HepG2 (cell line): Measurements from ENCODE around the gene AAMP. TPM values are rescaled to one million over a fixed set of nuclear protein-coding genes. Genes with fewer than 3 reads are reported as not detected.

Experiments
- ATF4 ChIP-seq, 2 experiments: fragments of 450-650 bp in 1 of 2; sonication (generic) in 1 of 2; formaldehyde crosslinking; IDR thresholded peaks; 2 replicates each; pipeline versions ENCODE4 v1.5.0 to v1.8.0; 2020 to 2022; ENCODE audit warnings: mild to moderate bottlenecking in 1 of 2, missing genetic modification reagents in 1 of 2
- CENPX ChIP-seq: sonication (generic); formaldehyde crosslinking; IDR thresholded peaks from 2 replicates; pipeline ENCODE4 v1.9.0; 2021; ENCODE audit warnings: mild to moderate bottlenecking, missing genetic modification reagents, moderate library complexity
- EHMT2 ChIP-seq: fragments of 200-600 bp; sonication (generic); IDR thresholded peaks from 2 replicates; pipeline ENCODE4 v1.7.0; 2017; ENCODE audit warnings: antibody characterized with exemption, low read depth, low read length, borderline replicate concordance
- ELF3 ChIP-seq: IDR thresholded peaks from 2 replicates; pipeline ENCODE4 v1.6.1; 2016; ENCODE audit warnings: missing genetic modification reagents, missing compliant biosample characterization
- GATA4 ChIP-seq: sonication (generic); IDR thresholded peaks from 2 replicates; pipeline ENCODE4 v1.6.1; 2016; ENCODE audit warnings: antibody characterized with exemption, low read depth, borderline replicate concordance
- HNRNPUL1 ChIP-seq: fragments of 200-400 bp; formaldehyde crosslinking; IDR thresholded peaks from 2 replicates; pipeline ENCODE4 v1.6.1; 2017; ENCODE audit warnings: low read depth, mild to moderate bottlenecking, low read length, moderate library complexity
- ISL2 ChIP-seq: sonication (generic); formaldehyde crosslinking; IDR thresholded peaks from 2 replicates; pipeline ENCODE4 v1.5.0; 2020; ENCODE audit warnings: missing genetic modification reagents
- MAZ ChIP-seq, 2 experiments: sonication (generic) in 1 of 2; formaldehyde crosslinking in 1 of 2; IDR thresholded peaks; 2 replicates each; pipeline versions ENCODE4 v1.5.0 to v1.6.1; 2012 to 2020; ENCODE audit warnings: low read depth in 2 of 2, mild to moderate bottlenecking in 2 of 2, borderline replicate concordance in 1 of 2, improper control_type of control experiment in 1 of 2, low read length in 1 of 2, missing genetic modification reagents in 1 of 2, moderate library complexity in 1 of 2
- MBNL3 ChIP-seq: fragments of 250-450 bp; sonication (Bioruptor Pico); conservative IDR thresholded peaks from 2 replicates; pipeline ENCODE4 v1.8.0; 2022; ENCODE audit warnings: mild to moderate bottlenecking, inconsistent platforms
- MIXL1 ChIP-seq: IDR thresholded peaks from 2 replicates; pipeline ENCODE4 v1.6.1; 2016
- NFAT5 ChIP-seq: sonication (generic); formaldehyde crosslinking; IDR thresholded peaks from 2 replicates; pipeline ENCODE4 v1.4.0; 2020; ENCODE audit warnings: missing genetic modification reagents
- NFYB ChIP-seq: sonication (generic); formaldehyde crosslinking; IDR thresholded peaks from 2 replicates; pipeline ENCODE4 v1.4.0; 2020; ENCODE audit warnings: missing genetic modification reagents
- PAWR ChIP-seq: sonication (generic); formaldehyde crosslinking; IDR thresholded peaks from 2 replicates; pipeline ENCODE4 v1.4.0; 2020; ENCODE audit warnings: missing genetic modification reagents, mild to moderate bottlenecking, borderline replicate concordance
- SP1 ChIP-seq, 2 experiments: fragments of 450-650 bp in 1 of 2; sonication (generic) in 1 of 2; formaldehyde crosslinking in 1 of 2; IDR thresholded peaks; 2 replicates each; pipeline versions ENCODE4 v1.4.0 to v1.6.1; 2016 to 2020; ENCODE audit warnings: missing genetic modification reagents in 1 of 2
- SPEN ChIP-seq: sonication (generic); formaldehyde crosslinking; IDR thresholded peaks from 2 replicates; pipeline ENCODE4 v1.5.1; 2020; ENCODE audit warnings: low read depth, mild to moderate bottlenecking, missing genetic modification reagents
- TGIF2 ChIP-seq: IDR thresholded peaks from 2 replicates; pipeline ENCODE4 v1.6.1; 2016; ENCODE audit warnings: control low read depth, missing compliant biosample characterization
- ZBTB42 ChIP-seq: sonication (generic); formaldehyde crosslinking; IDR thresholded peaks from 2 replicates; pipeline ENCODE4 v1.5.0; 2020; ENCODE audit warnings: mild to moderate bottlenecking, missing genetic modification reagents
- ZFP36L2 ChIP-seq: sonication (generic); formaldehyde crosslinking; IDR thresholded peaks from 2 replicates; pipeline ENCODE4 v1.4.0; 2020; ENCODE audit warnings: missing genetic modification reagents
- ZNF253 ChIP-seq: sonication (generic); formaldehyde crosslinking; IDR thresholded peaks from 2 replicates; pipeline ENCODE4 v1.8.0; 2022; ENCODE audit warnings: mild to moderate bottlenecking, missing genetic modification reagents, borderline replicate concordance
- ZNF354B ChIP-seq: sonication (generic); formaldehyde crosslinking; IDR thresholded peaks from 2 replicates; pipeline ENCODE4 v1.8.0; 2022; ENCODE audit warnings: mild to moderate bottlenecking, missing genetic modification reagents
- ZNF431 ChIP-seq: sonication (generic); formaldehyde crosslinking; IDR thresholded peaks from 2 replicates; pipeline ENCODE4 v1.9.0; 2022; ENCODE audit warnings: missing genetic modification reagents, low read depth, mild to moderate bottlenecking, borderline replicate concordance
- ZNF7 ChIP-seq: IDR thresholded peaks from 2 replicates; pipeline ENCODE4 v1.6.1; 2016; ENCODE audit warnings: missing biosample characterization, missing genetic modification reagents
- ZNF749 ChIP-seq: sonication (generic); formaldehyde crosslinking; IDR thresholded peaks from 2 replicates; pipeline ENCODE4 v1.8.0; 2022; ENCODE audit warnings: mild to moderate bottlenecking, missing genetic modification reagents, moderate library complexity, borderline replicate concordance
- ZSCAN20 ChIP-seq: sonication (generic); formaldehyde crosslinking; IDR thresholded peaks from 2 replicates; pipeline ENCODE4 v1.4.0; 2020; ENCODE audit warnings: missing genetic modification reagents, mild to moderate bottlenecking, borderline replicate concordance
- ZSCAN31 ChIP-seq: sonication (generic); formaldehyde crosslinking; IDR thresholded peaks from 2 replicates; pipeline ENCODE4 v1.5.0; 2020; ENCODE audit warnings: low read depth, mild to moderate bottlenecking, missing genetic modification reagents
- polyA plus RNA-seq, 8 experiments: library from polyadenylated mRNA; depleted of rRNA in 3 of 8; stranded (reverse) in 7 of 8; unstranded in 1 of 8; fragments of >200 nt; fragmentation: Illumina TruSeq in 4 of 8; extraction: Trizol in 4 of 8; gene quantifications; 2 replicates each; pipeline versions ENCODE4 v1.2.1 to v1.2.3, GENCODE V29; 2011 to 2016; ENCODE audit warnings: low read depth in 4 of 8, missing spikeins in 1 of 8, mixed read lengths in 1 of 8; ENCODE audit not compliant: insufficient read depth in 1 of 8
- total RNA-seq, 5 experiments: library from RNA; depleted of rRNA; stranded (reverse); fragments of >200 nt; fragmentation: Illumina TruSeq; extraction: Trizol; gene quantifications; 2 replicates each; pipeline ENCODE4 v1.2.3, GENCODE V29; 2016; ENCODE audit warnings: low read depth in 1 of 5

The AAMP gene
- total and polyA plus RNA-seq, 2 of the 13 experiments (the other 11 are each of a cell fraction or from before 2014, with no cell fraction given): 110 to 186 TPM

- no peak for TF ChIP-seq CENPX (CRISPR knock-in tag)
- no peak for TF ChIP-seq MIXL1
- no peak for TF ChIP-seq ZBTB42 (CRISPR knock-in tag)
- no peak for TF ChIP-seq HNRNPUL1
- no peak for TF ChIP-seq ZNF253 (CRISPR knock-in tag)
- no peak for TF ChIP-seq MAZ (IDR thresholded peaks at IDR 0.05; ENCODE audit: borderline replicate concordance, low read depth, low read length)
- peak; percentile 40; the same call in 1 of the 2 replicates for TF ChIP-seq MAZ (CRISPR knock-in tag; IDR thresholded peaks at IDR 0.05; ENCODE audit: low read depth)
- no peak for TF ChIP-seq ZSCAN20 (CRISPR knock-in tag)
- TF ChIP-seq ZNF354B (CRISPR knock-in tag): no peak
- peak; percentile 64; the same call in 1 of the 2 replicates for TF ChIP-seq SPEN
- no peak for TF ChIP-seq NFAT5
- no peak for TF ChIP-seq MBNL3 (CRISPR knock-in tag)
- no peak; the same call in 1 of the 2 replicates for TF ChIP-seq ZSCAN31 (CRISPR knock-in tag)
- TF ChIP-seq SP1 (IDR thresholded peaks at IDR 0.05): no peak
- TF ChIP-seq SP1 (CRISPR knock-in tag; IDR thresholded peaks at IDR 0.05): no peak
- TF ChIP-seq ZNF749 (CRISPR knock-in tag): no peak
- no peak for TF ChIP-seq ZNF7
- TF ChIP-seq GATA4: no peak
- no peak for TF ChIP-seq ZNF431 (CRISPR knock-in tag)
- TF ChIP-seq TGIF2 (CRISPR knock-in tag): no peak
- no peak for TF ChIP-seq NFYB
- no peak for TF ChIP-seq ELF3 (CRISPR knock-in tag)
- TF ChIP-seq ATF4 (CRISPR knock-in tag; IDR thresholded peaks at IDR 0.05): no peak
- TF ChIP-seq PAWR (CRISPR knock-in tag): no peak
- no peak for TF ChIP-seq ISL2 (CRISPR knock-in tag)
- TF ChIP-seq EHMT2: no peak
- no peak for TF ChIP-seq ZFP36L2 (CRISPR knock-in tag)
Measured at GRCh38 chr2:218296847-218297246, 26.9 kb upstream of the AAMP start (continued).
